ENCODE data around the gene LBHD2. TPM values are rescaled to one million over a fixed set of nuclear protein-coding genes. Genes with fewer than 3 reads are reported as not detected.

LBHD2 gene
- total and polyA plus RNA-seq, 2 of the 13 experiments (the other 11 are each of a cell fraction or from before 2014, with no cell fraction given), result 0.67 to 1.00 TPM

DNA sequence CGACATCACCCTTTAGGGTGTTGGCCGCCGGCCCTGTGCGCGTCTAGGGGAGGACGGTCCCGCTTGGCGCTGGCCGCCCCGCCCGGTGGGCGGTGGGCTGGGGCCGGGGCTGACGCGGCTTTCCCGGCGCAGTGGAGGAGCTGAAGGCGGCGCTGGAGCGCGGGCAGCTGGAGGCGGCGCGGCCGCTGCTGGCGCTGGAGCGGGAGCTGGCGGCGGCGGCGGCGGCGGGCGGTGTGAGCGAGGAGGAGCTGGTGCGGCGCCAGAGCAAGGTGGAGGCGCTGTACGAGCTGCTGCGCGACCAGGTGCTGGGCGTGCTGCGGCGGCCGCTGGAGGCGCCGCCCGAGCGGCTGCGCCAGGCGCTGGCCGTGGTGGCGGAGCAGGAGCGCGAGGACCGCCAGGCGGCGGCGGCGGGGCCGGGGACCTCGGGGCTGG is 42.9 kb downstream of the LBHD2 start:
- Histone ChIP-seq H3K9ac (ENCODE audit: insufficient read depth, low read depth, low read length) (no peak overlapping the region), H3K4me2 (ENCODE audit: low read depth, low read length) (peak overlapping the region; percentile 80), H3K27ac (ENCODE audit: extremely low read length, insufficient read depth, low read length) (no peak overlapping the region), H3K79me2 (ENCODE audit: insufficient read depth, low read length) (no peaks in the 10 kb centered on the region), H3K36me3 (replicated peaks in 1 of 2; ENCODE audit: control insufficient read depth in 1 of 2, insufficient read depth in 2 of 2, low read length in 2 of 2) (no peaks in the 10 kb centered on the region), H3K4me1 (ENCODE audit: insufficient read depth, low read length) (peaks cover 29% of the 10 kb centered on the region), H2AFZ (ENCODE audit: low read length) (no peak overlapping the region), H4K20me1 (ENCODE audit: insufficient read depth, low read length) (no peaks in the 10 kb centered on the region), H3K4me3 (replicated peaks in 1 of 3; ENCODE audit: insufficient read depth in 1 of 3, low read depth in 2 of 3, low read length in 3 of 3) (peak overlapping the region in 2 of 3 experiments; percentile 11 to 65; a peak in 4 of 6 replicates), H3K9me3 (ENCODE audit: low read length) (no peaks in the 10 kb centered on the region), H3K27me3 (ENCODE audit: control insufficient read depth in 1 of 2, insufficient read depth in 2 of 2, low read length in 2 of 2) (peaks cover 7 to 68% of the 10 kb centered on the region in 2 experiments; a peak in 4 of 5 replicates)
- ChIA-PET CTCF (ENCODE audit: low intra/inter-chr PET ratio, low total read pairs) (interaction anchor here (0.9 to 1.8 kb wide), 4 partner anchors 22 to 166 kb away, joined by 4 to 10 read pairs (median 6); no protein-coding TSS in a partner anchor), POLR2A (interaction anchor here (0.7 to 1.5 kb wide), 8 partner anchors 11 to 208 kb away, joined by 3 to 7 read pairs (median 5); partner anchors contain the start of gene EIF5)
- in situ Hi-C loops (cut with HindIII; ENCODE audit: extremely low pct_ligation_motif_present, low pct_unique_long_range_greater_than_20kb), result no loop called here
- no peak for FAIRE-seq
- intact Hi-C loops (cut with micrococcal nuclease; ENCODE audit: unreplicated experiment), result no loop called here
- BruUV-seq (replicated peaks), result no TSS peak
- DNase-seq (ENCODE audit: low spot score), result peak; percentile 63
- WGBS (ENCODE audit: low lambda C conversion rate), result no CpG with 5 or more reads among the region's 62 CpGs
- peak; percentile 87 for ATAC-seq
- TF ChIP-seq ZNF749 (CRISPR knock-in tag; IDR thresholded peaks at IDR 0.05; ENCODE audit: borderline replicate concordance), result no peak
- TF ChIP-seq SOX5 (CRISPR knock-in tag; IDR thresholded peaks at IDR 0.05; ENCODE audit: borderline replicate concordance), result no peak
- TF ChIP-seq YY1 (IDR thresholded peaks at IDR 0.05; ENCODE audit: insufficient read depth, insufficient replicate concordance, low read depth, low read length), result peak; percentile 62
- TF ChIP-seq ZNF766 (CRISPR knock-in tag; IDR thresholded peaks at IDR 0.05; ENCODE audit: borderline replicate concordance), result no peak
- no peak for TF ChIP-seq ZNF17 (CRISPR knock-in tag; IDR thresholded peaks at IDR 0.05)
- TF ChIP-seq ADNP (CRISPR knock-in tag; IDR thresholded peaks at IDR 0.05), result no peak
- TF ChIP-seq NR1H2 (CRISPR knock-in tag; IDR thresholded peaks at IDR 0.05; ENCODE audit: borderline replicate concordance, low read depth), result no peak
- TF ChIP-seq, protein P1, sequence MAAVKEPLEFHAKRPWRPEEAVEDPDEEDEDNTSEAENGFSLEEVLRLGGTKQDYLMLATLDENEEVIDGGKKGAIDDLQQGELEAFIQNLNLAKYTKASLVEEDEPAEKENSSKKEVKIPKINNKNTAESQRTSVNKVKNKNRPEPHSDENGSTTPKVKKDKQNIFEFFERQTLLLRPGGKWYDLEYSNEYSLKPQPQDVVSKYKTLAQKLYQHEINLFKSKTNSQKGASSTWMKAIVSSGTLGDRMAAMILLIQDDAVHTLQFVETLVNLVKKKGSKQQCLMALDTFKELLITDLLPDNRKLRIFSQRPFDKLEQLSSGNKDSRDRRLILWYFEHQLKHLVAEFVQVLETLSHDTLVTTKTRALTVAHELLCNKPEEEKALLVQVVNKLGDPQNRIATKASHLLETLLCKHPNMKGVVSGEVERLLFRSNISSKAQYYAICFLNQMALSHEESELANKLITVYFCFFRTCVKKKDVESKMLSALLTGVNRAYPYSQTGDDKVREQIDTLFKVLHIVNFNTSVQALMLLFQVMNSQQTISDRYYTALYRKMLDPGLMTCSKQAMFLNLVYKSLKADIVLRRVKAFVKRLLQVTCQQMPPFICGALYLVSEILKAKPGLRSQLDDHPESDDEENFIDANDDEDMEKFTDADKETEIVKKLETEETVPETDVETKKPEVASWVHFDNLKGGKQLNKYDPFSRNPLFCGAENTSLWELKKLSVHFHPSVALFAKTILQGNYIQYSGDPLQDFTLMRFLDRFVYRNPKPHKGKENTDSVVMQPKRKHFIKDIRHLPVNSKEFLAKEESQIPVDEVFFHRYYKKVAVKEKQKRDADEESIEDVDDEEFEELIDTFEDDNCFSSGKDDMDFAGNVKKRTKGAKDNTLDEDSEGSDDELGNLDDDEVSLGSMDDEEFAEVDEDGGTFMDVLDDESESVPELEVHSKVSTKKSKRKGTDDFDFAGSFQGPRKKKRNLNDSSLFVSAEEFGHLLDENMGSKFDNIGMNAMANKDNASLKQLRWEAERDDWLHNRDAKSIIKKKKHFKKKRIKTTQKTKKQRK (IDR thresholded peaks at IDR 0.05; ENCODE audit: low read length), result no peak
- TF ChIP-seq, protein P2, sequence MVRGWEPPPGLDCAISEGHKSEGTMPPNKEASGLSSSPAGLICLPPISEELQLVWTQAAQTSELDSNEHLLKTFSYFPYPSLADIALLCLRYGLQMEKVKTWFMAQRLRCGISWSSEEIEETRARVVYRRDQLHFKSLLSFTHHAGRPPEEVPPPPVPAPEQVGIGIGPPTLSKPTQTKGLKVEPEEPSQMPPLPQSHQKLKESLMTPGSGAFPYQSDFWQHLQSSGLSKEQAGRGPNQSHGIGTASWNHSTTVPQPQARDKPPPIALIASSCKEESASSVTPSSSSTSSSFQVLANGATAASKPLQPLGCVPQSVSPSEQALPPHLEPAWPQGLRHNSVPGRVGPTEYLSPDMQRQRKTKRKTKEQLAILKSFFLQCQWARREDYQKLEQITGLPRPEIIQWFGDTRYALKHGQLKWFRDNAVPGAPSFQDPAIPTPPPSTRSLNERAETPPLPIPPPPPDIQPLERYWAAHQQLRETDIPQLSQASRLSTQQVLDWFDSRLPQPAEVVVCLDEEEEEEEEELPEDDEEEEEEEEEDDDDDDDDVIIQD (CRISPR knock-in tag; IDR thresholded peaks at IDR 0.05; ENCODE audit: low read depth), result no peak
- TF ChIP-seq ZNF44 (CRISPR knock-in tag; IDR thresholded peaks at IDR 0.05), result no peak
- TF ChIP-seq, protein P3, sequence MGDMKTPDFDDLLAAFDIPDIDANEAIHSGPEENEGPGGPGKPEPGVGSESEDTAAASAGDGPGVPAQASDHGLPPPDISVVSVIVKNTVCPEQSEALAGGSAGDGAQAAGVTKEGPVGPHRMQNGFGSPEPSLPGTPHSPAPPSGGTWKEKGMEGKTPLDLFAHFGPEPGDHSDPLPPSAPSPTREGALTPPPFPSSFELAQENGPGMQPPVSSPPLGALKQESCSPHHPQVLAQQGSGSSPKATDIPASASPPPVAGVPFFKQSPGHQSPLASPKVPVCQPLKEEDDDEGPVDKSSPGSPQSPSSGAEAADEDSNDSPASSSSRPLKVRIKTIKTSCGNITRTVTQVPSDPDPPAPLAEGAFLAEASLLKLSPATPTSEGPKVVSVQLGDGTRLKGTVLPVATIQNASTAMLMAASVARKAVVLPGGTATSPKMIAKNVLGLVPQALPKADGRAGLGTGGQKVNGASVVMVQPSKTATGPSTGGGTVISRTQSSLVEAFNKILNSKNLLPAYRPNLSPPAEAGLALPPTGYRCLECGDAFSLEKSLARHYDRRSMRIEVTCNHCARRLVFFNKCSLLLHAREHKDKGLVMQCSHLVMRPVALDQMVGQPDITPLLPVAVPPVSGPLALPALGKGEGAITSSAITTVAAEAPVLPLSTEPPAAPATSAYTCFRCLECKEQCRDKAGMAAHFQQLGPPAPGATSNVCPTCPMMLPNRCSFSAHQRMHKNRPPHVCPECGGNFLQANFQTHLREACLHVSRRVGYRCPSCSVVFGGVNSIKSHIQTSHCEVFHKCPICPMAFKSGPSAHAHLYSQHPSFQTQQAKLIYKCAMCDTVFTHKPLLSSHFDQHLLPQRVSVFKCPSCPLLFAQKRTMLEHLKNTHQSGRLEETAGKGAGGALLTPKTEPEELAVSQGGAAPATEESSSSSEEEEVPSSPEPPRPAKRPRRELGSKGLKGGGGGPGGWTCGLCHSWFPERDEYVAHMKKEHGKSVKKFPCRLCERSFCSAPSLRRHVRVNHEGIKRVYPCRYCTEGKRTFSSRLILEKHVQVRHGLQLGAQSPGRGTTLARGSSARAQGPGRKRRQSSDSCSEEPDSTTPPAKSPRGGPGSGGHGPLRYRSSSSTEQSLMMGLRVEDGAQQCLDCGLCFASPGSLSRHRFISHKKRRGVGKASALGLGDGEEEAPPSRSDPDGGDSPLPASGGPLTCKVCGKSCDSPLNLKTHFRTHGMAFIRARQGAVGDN (CRISPR knock-in tag; IDR thresholded peaks at IDR 0.05), result peak; percentile 51
- TF ChIP-seq, protein P4, sequence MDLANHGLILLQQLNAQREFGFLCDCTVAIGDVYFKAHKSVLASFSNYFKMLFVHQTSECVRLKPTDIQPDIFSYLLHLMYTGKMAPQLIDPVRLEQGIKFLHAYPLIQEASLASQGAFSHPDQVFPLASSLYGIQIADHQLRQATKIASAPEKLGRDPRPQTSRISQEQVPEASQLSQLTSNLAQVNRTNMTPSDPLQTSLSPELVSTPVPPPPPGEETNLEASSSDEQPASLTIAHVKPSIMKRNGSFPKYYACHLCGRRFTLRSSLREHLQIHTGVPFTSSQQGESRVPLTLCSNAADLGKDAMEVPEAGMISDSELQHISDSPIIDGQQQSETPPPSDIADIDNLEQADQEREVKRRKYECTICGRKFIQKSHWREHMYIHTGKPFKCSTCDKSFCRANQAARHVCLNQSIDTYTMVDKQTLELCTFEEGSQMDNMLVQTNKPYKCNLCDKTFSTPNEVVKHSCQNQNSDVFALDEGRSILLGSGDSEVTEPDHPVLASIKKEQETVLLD (CRISPR knock-in tag; IDR thresholded peaks at IDR 0.05; ENCODE audit: low read depth), result peak; percentile 52; the same call in 1 of the 2 replicates
